KOPT-K1 (cell line): ENCODE measurements around the gene NAB2.
A peak's percentile ranks its signal among the peaks of the same experiment; 100 is the strongest.

ENCODE experiments used
- H3K27ac ChIP-seq: fragments of 200-600 bp; sonication (generic); 2 replicates; pipeline ENCODE4 v1.5.1; 2016; ENCODE audit warnings: antibody characterized with exemption, mild to moderate bottlenecking, low read depth, low read length; ENCODE audit not compliant: poor library complexity, severe bottlenecking
- H3K36me3 ChIP-seq: fragments of 200-600 bp; sonication (generic); 2 replicates; pipeline ENCODE4 v1.5.1; 2017; ENCODE audit warnings: antibody characterized with exemption, mild to moderate bottlenecking, low read length, moderate library complexity; ENCODE audit not compliant: insufficient read depth
- H3K9me3 ChIP-seq: fragments of 200-600 bp; sonication (generic); 2 replicates; pipeline ENCODE4 v1.5.1; 2017; ENCODE audit warnings: antibody characterized with exemption, low read length, mild to moderate bottlenecking; ENCODE audit not compliant: insufficient read depth, poor library complexity, severe bottlenecking

NAB2 gene

DNA sequence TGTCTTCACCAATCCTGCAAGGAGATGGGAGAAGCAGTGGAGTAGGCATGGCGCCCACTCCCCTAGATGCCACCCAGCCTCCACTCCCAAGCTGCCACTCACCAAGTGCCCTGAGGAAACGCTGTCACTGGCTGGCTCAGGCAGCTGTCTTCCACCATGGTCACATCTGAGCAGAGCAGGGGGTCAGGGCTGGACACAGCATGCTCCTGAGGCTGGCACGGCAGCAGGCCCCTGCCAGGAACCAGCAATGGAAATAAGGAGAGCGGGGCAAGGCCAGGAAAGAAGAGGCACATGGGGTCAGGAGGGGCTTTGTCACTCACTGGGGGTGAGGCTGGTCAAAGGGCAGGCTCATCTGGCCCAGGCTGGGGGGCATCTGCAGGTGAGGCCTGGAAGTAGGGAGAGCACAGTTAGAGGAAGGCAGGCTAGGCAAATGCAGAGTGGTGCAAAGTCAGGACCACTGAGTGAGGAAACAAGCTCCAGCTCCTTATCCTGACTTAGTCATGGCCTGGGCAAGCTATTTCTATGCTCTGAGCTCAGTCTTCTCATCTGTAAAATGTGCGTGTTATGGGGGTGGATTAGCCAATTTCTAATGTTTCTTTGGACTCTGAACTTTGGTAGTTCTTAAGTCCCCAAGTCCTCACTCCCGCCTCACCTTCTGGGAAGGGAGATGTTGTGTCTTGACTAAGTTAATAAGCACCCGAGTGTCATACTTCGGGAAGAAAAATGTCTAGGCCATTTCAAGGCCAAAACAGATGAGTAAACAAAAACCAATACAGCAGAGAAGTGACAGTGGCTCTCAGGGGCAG is 8.0 kb downstream of the NAB2 start:
- H3K36me3 ChIP-seq = peaks cover 89% of the 10 kb centered on the region
- no peak overlapping the region for H3K27ac ChIP-seq

DNA sequence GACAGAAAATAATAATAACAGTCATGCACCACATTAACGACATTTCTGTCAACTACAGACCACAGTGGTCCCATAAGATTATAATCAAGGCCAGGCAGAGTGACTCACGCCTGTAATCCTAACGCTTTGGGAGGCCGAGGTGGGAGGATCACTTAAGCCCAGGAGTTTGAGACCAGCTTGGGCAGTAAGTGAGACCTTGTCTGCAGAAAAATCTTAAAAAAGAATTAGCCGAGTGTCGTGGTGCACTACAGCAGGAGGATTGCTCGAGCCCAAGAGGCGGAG is 8.6 kb downstream of the NAB2 start:
- H3K36me3 ChIP-seq = peaks cover 89% of the 10 kb centered on the region
- no peaks in the 10 kb centered on the region for H3K9me3 ChIP-seq
- no peak overlapping the region for H3K27ac ChIP-seq

More for the DNA sequence above, 8.0 kb downstream of the NAB2 start:
- no peaks in the 10 kb centered on the region for H3K9me3 ChIP-seq

DNA sequence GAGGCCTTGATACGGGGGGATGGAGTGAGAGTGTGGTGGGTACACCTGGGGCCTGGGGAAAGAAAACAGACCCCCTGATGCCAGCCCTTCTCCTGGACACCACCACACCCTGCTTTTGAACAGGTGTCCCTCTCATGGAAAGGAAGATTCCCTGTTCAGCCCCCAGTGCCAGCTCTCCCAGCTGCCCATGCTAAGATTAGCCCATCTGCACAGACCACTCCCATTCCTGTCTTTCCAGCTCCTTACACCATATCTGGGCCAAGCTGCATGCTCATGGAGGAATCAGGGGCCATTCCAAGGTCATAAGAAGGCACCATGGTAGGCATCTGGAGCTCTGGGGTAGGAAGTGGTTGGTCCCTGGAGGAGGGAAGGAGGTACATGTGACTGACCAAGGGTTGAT is 9.6 kb downstream of the NAB2 start:
- Histone ChIP-seq H3K36me3 (peaks cover 85% of the 10 kb centered on the region), H3K27ac (no peak overlapping the region), H3K9me3 (no peaks in the 10 kb centered on the region)

DNA sequence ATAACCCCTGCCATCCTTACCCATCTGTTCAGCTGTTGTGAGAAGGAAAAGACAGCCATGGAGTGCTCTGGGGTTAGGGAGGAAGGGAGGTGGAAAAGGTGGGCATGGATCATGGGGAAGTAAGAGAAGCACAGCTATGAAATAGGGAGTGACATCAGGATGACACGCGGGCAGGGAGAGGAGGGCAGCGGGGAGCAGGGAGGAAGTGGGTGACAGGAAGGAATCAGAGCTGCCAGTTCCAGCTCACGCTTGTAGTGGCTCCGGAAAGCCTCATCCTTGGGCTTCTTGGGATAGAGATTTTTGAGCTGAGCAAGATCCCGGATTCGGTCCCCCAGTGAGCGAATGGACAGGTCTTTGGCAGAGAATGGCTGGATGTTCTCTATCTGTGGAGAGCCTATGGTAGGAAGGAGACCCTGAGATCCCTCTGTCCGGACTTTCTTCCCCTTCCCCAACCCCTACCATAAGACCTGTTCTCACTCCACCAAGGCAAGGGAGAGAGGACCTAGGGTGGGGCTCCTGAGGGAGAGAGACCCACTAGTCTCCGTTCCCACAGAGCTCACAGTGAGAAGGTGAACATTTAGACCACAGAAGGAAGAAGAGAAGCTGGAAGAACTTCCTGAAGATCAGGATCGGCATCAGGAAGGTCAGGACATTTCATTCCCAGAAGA is 10.3 kb downstream of the NAB2 start:
- Histone ChIP-seq H3K27ac (no peak overlapping the region), H3K9me3 (no peaks in the 10 kb centered on the region), H3K36me3 (peaks cover 86% of the 10 kb centered on the region)

DNA sequence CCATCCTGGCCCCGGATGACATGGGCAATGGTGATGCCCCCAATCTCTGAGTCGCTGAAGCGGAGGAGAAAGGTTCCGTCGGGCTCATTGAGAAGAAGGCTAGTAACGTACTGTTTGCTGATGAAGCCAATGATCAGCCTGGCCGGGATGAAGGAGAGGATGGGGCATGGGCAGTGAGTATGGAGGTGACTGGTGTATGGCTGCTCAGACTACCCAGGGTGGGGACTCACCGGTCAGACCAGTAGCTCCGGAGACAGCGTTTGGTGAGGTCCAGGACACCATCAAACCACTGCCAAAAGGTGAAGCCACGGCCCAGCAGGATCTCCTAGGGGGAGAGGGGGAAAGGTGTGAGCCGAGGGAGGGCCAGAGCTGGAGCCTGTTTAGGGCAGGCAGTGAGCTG is 10.9 kb downstream of the NAB2 start:
- no peaks in the 10 kb centered on the region for H3K9me3 ChIP-seq
- peaks cover 86% of the 10 kb centered on the region for H3K36me3 ChIP-seq
- no peak overlapping the region for H3K27ac ChIP-seq

DNA sequence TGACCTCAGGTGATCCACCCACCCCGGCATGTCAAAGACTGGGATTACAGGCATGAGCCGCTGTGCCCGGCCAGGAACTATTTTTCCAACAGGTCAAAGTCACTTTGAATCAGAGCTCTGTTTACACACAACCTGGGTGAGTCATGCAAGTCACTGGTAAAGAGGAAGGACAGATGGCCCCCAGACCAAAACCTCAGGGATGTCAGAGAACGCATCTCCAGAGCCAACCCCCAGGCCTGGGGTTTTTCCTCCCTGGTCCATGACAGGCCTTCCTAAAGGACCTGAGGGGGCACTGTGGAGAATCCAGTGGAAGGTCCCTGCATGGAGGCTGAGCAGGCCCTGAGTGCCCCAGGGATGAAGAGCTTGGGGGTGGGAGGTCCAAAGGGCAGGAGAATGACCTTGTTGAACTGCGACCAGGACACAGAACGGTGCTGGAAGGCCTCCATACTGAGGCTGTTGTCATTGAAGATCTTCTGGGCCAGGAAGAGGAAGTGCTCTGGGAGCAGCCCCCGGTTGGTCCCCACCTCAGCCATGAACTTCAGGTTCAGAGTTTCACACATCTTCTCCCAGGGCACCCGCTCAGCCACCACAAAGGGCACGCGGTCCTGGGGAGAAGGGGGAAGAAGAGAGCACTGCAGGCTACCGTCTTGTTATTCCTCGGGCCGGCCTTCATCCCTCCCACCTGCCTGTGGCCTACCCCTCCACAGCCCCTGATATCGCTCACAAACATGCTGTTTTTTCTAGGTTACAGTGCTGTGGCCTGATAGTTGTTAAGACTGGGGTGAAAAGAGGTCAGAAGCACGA is 13.2 kb downstream of the NAB2 start:
- Histone ChIP-seq H3K9me3 (no peaks in the 10 kb centered on the region), H3K36me3 (peaks cover 86% of the 10 kb centered on the region), H3K27ac (no peak overlapping the region)

DNA sequence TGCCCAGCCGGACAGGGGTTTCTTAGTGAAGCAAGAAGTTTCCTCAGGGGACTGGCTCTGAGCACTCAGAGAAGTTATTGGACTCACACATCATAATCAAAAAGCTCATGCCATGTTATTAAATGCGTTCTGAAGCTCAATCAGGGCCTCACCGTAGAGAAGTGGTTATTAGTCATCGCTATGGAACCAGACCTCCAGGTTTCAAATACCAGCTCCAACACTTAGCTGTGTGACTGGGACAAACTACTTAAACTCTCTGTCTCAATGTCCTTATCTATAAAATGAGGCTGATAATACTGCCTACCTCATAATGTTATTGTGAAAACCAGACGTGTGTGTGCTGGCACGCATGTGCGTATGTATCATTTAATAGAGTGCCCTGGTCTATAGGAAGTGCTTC is 14.9 kb downstream of the NAB2 start:
- Histone ChIP-seq H3K36me3 (peaks cover 82% of the 10 kb centered on the region), H3K27ac (no peak overlapping the region), H3K9me3 (no peaks in the 10 kb centered on the region)

DNA sequence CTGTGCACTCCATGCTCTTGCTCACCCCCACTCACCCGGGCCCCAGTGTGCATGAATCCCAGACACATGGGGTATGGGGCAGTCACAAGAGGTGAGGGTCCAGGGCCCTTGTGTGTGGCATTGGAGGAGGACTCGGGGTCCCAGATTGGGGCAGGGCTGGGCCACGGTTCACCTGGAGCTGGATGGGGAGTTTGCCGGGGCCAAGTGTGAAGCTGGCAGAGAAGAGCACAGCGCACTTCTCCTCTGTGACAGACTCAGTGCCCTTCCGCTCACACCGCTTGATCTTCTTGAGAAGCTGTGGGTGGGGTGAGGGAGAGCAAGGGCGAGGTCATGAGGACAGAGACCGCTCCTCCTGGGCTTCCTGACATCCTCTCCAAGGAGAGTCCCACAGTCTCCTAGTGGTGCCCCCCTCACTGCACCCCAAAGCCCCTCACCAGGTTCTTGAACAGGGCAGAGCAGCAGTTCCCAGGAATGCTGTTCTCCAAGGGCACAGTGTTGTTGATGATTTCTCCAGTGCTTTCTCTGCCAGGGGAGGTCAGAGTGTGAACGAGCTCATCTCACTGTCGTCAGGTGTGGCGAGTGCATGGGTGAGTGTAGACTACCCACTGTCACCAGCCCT is 15.5 kb downstream of the NAB2 start:
- no peak overlapping the region for H3K27ac ChIP-seq
- H3K36me3 ChIP-seq = peaks cover 76% of the 10 kb centered on the region
- no peaks in the 10 kb centered on the region for H3K9me3 ChIP-seq

DNA sequence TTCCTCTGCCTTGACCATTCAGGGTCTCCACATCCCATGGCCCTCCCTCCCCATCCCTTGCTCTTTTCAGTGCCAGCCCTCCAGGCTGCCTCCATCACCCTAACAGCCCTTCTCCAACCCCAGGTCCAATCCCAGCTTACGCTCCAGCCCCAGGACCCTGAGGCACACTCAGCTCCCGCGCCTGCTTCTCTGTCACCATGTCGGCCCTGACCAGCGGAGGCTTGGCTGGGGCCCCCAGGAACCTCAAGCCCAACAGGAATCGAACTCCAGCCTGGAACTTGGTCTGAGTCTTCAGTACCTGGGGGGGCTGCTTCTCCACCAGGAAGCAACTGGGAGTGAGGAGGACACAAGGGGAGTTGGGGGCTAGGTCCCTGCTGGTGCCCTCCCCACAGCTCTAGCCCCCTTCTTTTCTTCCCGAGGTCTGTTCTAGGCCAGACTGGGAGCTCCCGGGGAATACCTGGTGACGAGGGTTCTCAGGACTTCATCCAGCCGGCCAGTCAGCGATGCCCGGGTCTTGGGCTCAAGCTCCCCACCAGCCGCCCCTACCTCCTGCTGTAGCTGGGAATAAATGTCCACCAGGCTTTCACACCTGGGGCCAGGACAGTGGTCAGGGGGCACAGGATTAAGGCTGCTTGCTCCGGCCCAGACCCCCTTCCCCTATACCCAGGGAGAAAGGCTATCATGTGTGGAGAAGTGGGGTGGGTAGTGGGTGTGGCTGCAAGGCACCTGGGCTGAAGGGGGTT is 16.3 kb downstream of the NAB2 start:
- Histone ChIP-seq H3K9me3 (no peaks in the 10 kb centered on the region), H3K36me3 (peaks cover 69% of the 10 kb centered on the region), H3K27ac (no peak overlapping the region)

DNA sequence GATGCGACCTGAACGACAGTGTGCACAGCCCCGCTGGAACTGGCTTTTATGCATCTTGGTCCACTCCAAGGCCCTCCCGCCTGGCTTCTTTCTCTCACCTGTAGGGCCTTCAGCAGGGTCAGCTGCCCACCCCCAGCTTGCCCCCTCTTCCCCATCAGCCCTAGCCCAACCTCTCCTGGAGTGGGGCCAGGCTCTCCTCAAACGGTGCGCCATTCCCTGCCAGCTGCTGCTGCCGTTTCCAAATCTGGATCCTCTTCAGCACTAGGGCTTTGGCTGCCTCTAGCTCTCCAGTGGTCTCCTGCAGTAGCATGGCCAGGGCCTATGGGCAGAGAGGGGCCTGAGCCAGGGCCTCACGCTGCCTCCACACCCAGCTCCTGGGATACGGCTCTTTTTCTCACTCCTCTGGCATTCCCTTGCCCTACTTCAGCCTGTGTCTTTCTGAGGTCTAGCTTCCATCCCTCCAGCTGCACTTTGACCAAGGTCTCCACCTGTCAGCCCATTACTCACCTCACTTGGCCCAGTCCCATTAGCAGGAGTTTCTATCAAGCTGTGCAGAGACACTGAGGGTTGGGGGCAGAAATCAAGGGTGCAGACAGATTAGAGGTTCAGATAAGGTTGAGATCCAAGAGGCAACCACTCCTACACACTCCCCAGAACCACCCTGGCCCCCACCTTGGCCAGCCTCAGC is 17.3 kb downstream of the NAB2 start:
- peaks cover 65% of the 10 kb centered on the region for H3K36me3 ChIP-seq
- H3K27ac ChIP-seq = no peak overlapping the region

DNA sequence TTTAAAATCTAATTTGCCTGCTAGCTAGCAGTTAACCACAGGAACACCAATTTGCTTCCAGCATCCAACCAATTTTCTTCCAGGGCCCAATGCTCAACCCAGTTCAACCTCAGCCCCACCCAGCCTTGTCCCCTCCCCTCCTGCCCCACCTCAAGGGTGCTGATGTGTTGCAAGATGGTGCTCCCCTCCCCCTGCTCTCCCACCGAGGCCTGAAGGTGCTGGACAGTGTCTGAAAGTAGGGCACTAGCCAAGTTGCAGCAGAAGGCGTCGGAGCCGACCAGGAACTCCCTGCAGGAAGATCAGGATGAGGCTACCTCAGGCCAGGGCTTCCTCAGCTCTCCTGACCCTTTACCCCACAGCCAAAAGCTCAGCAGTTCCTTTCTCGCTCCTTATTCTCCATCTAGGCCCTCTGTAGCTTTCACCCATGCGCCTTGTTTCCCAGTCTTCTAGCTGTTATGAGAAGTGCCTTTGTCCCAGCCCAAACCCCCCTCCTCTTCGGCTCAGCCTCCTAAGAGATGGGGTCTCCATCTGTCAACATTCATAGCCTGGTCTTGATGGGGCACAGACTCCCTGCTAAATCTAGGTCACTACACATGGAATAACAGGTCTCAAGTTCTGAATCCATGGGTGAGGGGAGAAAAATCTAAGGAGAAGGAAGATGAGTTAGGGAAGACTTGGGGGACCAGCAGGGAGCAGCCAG is 18.7 kb downstream of the NAB2 start:
- no peaks in the 10 kb centered on the region for H3K9me3 ChIP-seq
- peaks cover 55% of the 10 kb centered on the region for H3K36me3 ChIP-seq
- no peak overlapping the region for H3K27ac ChIP-seq

More for the DNA sequence above, 17.3 kb downstream of the NAB2 start:
- H3K9me3 ChIP-seq = no peaks in the 10 kb centered on the region

DNA sequence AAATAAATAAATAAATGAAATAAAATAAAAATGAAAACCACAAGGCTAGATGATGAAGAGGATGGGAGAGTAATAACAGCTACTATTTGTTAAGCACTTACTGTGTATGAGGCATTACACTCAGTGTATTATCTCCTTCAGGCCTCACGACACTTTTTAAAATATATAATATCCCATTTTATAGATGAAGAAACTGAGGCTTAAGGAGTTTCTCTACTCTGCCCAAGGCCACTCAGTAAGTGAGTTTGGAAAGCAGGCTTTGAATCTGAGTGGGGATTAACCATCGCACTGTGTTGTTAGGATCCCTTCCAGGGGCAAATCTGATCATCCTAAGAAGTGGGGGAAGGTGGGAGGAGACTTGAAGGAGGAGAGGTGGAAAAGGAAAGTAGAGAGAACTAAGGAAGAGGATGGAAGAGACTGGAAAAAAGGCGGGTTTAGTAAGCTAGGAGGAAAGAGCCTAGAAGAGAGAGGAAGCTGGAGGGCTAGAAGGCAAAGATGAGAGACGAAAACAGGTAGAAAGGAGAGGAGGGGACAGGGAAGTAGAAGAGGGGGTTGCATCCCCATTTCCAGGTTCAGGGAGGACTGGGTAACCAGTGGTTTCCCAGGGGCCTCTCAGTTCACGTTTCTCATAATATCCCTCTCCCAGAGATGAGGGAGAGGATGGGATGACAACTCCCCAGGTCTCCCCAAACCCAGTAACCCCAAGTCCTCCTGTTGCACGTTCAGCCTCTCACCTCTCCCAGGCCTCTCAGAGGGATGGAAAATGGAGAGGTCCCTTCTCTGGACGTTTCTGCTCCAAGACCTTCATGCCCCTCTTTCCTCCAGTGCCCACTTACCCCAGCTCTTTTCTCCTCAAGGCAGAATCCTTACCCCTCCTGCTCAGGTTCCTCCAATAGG is 20.5 kb downstream of the NAB2 start:
- peak overlapping the region; percentile 89 for H3K27ac ChIP-seq
- no peaks in the 10 kb centered on the region for H3K9me3 ChIP-seq
- peaks cover 40% of the 10 kb centered on the region for H3K36me3 ChIP-seq
